Liver (tissue), 9 donors: Measurements from ENCODE around the gene AFMID. TPM values are rescaled to one million over a fixed set of nuclear protein-coding genes. Genes with fewer than 3 reads are reported as not detected.
"Not testable (repeated sequence)": the region's sequence is repeated elsewhere in the genome, so short reads cannot be mapped to it uniquely, and the experiment has no call there.

Experiments used
- DNase-seq: peaks from one replicate; pipeline ENCODE4 v3.0.0-alpha.2; 2017; ENCODE audit warnings: low spot score
- H3K27ac ChIP-seq, 2 donors: one replicate each; pipeline ENCODE4 v1.7.0; 2013; ENCODE audit warnings: inconsistent platforms in 2 of 2, low read length in 2 of 2, control low read depth in 1 of 2, low read depth in 1 of 2, mild to moderate bottlenecking in 1 of 2
- H3K27me3 ChIP-seq, 4 donors: one replicate each; pipeline versions ENCODE4 v1.6.1 to v1.7.0; 2013; ENCODE audit warnings: low read length in 3 of 4, inconsistent platforms in 1 of 4, mild to moderate bottlenecking in 1 of 4, moderate library complexity in 1 of 4; ENCODE audit not compliant: control insufficient read depth in 4 of 4, insufficient read depth in 4 of 4
- H3K36me3 ChIP-seq, 4 donors: one replicate each; pipeline versions ENCODE4 v1.6.1 to v1.7.0; 2013; ENCODE audit warnings: low read length in 3 of 4, mild to moderate bottlenecking in 3 of 4, low read depth in 1 of 4, moderate library complexity in 1 of 4; ENCODE audit not compliant: control insufficient read depth in 4 of 4, insufficient read depth in 3 of 4
- H3K4me1 ChIP-seq, 4 donors: one replicate each; pipeline versions ENCODE4 v1.6.1 to v1.7.0; 2013; ENCODE audit warnings: low read length in 3 of 4, mild to moderate bottlenecking in 3 of 4, moderate library complexity in 1 of 4; ENCODE audit not compliant: control insufficient read depth in 4 of 4, insufficient read depth in 4 of 4
- H3K4me3 ChIP-seq, 3 donors: one replicate each; pipeline versions ENCODE4 v1.6.1 to v1.7.0; 2013; ENCODE audit warnings: low read length in 3 of 3, control low read depth in 1 of 3, low read depth in 1 of 3, mild to moderate bottlenecking in 1 of 3
- H3K9ac ChIP-seq, 2 donors: one replicate each; pipeline ENCODE4 v1.7.0; 2013; ENCODE audit warnings: low read length in 2 of 2, mild to moderate bottlenecking in 2 of 2, moderate library complexity in 2 of 2, control low read depth in 1 of 2, low read depth in 1 of 2
- H3K9me3 ChIP-seq, 4 donors: one replicate each; pipeline versions ENCODE4 v1.6.1 to v1.7.0; 2013; ENCODE audit warnings: low read length in 3 of 4; ENCODE audit not compliant: control insufficient read depth in 4 of 4
- ATF3 ChIP-seq: IDR thresholded peaks from 2 replicates; pipeline ENCODE4 v1.6.1; 2016; ENCODE audit warnings: antibody characterized with exemption
- CTCF ChIP-seq: fragments of 150-350 bp; IDR thresholded peaks from 2 replicates; pipeline ENCODE4 v1.5.1; 2017; ENCODE audit warnings: improper control_type of control experiment, low read depth, low read length; ENCODE audit not compliant: missing input control
- EGR1 ChIP-seq, 2 donors: IDR thresholded peaks; 2 replicates each; pipeline ENCODE4 v1.6.1; 2016 to 2018; ENCODE audit warnings: antibody characterized with exemption in 2 of 2, low read depth in 2 of 2
- FOXA1 ChIP-seq: IDR thresholded peaks from 2 replicates; pipeline ENCODE4 v1.6.1; 2016; ENCODE audit warnings: antibody characterized with exemption
- FOXA2 ChIP-seq: IDR thresholded peaks from 2 replicates; pipeline ENCODE4 v1.6.1; 2016; ENCODE audit warnings: antibody characterized with exemption
- GABPA ChIP-seq, 2 donors: IDR thresholded peaks in 1 of 2; conservative IDR thresholded peaks in 1 of 2; 2 replicates each; pipeline ENCODE4 v1.6.1; 2016; ENCODE audit warnings: antibody characterized with exemption in 2 of 2, mild to moderate bottlenecking in 1 of 2, moderate library complexity in 1 of 2
- HNF4A ChIP-seq, 2 donors: conservative IDR thresholded peaks; 2 replicates each; pipeline ENCODE4 v1.6.1; 2016; ENCODE audit warnings: antibody characterized with exemption in 2 of 2, mild to moderate bottlenecking in 2 of 2
- HNF4G ChIP-seq: IDR thresholded peaks from 2 replicates; pipeline ENCODE4 v1.6.1; 2016; ENCODE audit warnings: antibody characterized with exemption
- JUND ChIP-seq, 2 donors: IDR thresholded peaks; 2 replicates each; pipeline ENCODE4 v1.6.1; 2016; ENCODE audit warnings: antibody characterized with exemption in 2 of 2
- MAX ChIP-seq: IDR thresholded peaks from 2 replicates; pipeline ENCODE4 v1.6.1; 2016; ENCODE audit warnings: antibody characterized with exemption
- NR2F2 ChIP-seq: IDR thresholded peaks from 2 replicates; pipeline ENCODE4 v1.6.1; 2016; ENCODE audit warnings: antibody characterized with exemption
- RAD21 ChIP-seq, 2 donors: IDR thresholded peaks; 2 replicates each; pipeline ENCODE4 v1.6.1; 2016; ENCODE audit warnings: antibody characterized with exemption in 2 of 2, mild to moderate bottlenecking in 2 of 2
- REST ChIP-seq: IDR thresholded peaks from 2 replicates; pipeline ENCODE4 v1.6.1; 2016; ENCODE audit warnings: antibody characterized with exemption, mild to moderate bottlenecking
- RXRA ChIP-seq, 2 donors: IDR thresholded peaks; 2 replicates each; pipeline ENCODE4 v1.6.1; 2017 to 2018; ENCODE audit warnings: antibody characterized with exemption in 2 of 2, mild to moderate bottlenecking in 1 of 2
- SP1 ChIP-seq: IDR thresholded peaks from 2 replicates; pipeline ENCODE4 v1.6.1; 2018; ENCODE audit warnings: antibody characterized with exemption, mild to moderate bottlenecking
- TAF1 ChIP-seq: conservative IDR thresholded peaks from 2 replicates; pipeline ENCODE4 v1.6.1; 2016; ENCODE audit warnings: antibody characterized with exemption, mild to moderate bottlenecking
- YY1 ChIP-seq: IDR thresholded peaks from 2 replicates; pipeline ENCODE4 v1.6.1; 2016; ENCODE audit warnings: antibody characterized with exemption, mild to moderate bottlenecking
- WGBS: extraction: QIAGEN DNeasy Blood & Tissue Kit; methylation state at CpG from one replicate; pipeline ENCODE4 v1.1.7; 2013; 5-methylcytosine and 5-hydroxymethylcytosine counted together
- polyA plus RNA-seq, 2 donors: library from polyadenylated mRNA; stranded (reverse) in 1 of 2; unstranded in 1 of 2; fragments of 200-250 nt in 1 of 2; fragments of >200 nt in 1 of 2; fragmentation: Nextera tagmentation in 1 of 2; extraction: Ambion mirVana in 1 of 2; gene quantifications; one replicate each; pipeline versions ENCODE4 v1.2.1 to v1.2.3, GENCODE V29; 2013 to 2015
- total RNA-seq, 2 donors: library from RNA; depleted of rRNA; stranded (reverse); fragments of >200 nt; gene quantifications; one replicate each; pipeline ENCODE4 v1.2.3, GENCODE V29; 2014
- donor health status: healthy.
- donor health status: healthy.
- donor health status: healthy.
- donor health status: healthy.
- donor health status: healthy.

The AFMID gene
- total and polyA plus RNA-seq, 4 donors: 73.4 to 201 (median 138) TPM

- TF ChIP-seq CTCF: no peak
Measured at GRCh38 chr17:78252111-78252634, 65.0 kb downstream of the AFMID start (continued).

- Histone ChIP-seq H3K9ac (no peak overlapping the region), H3K4me3 (no peak overlapping the region), H3K27me3 (no peaks in the 10 kb centered on the region), H3K27ac (no peak overlapping the region), H3K36me3 (no peaks in the 10 kb centered on the region), H3K9me3 (no peaks in the 10 kb centered on the region), H3K4me1 (peaks cover 0 to 30% (median 11%) of the 10 kb centered on the region in 4 donors)
- WGBS: 87% methylated on average over 15 of the region's 15 CpGs
- DNase-seq: no peak
- TF ChIP-seq REST: no peak
- TF ChIP-seq NR2F2: no peak
- TF ChIP-seq RXRA (IDR thresholded peaks at IDR 0.05): no peak
- TF ChIP-seq CTCF: no peak
- no peak for TF ChIP-seq HNF4A (conservative IDR thresholded peaks at IDR 0.05)
- TF ChIP-seq ATF3: no peak
- TF ChIP-seq FOXA2: no peak
- no peak for TF ChIP-seq EGR1 (IDR thresholded peaks at IDR 0.05; ENCODE audit: low read depth in 2 of 2)
- TF ChIP-seq YY1: no peak
- TF ChIP-seq SP1: no peak
- no peak for TF ChIP-seq FOXA1
- TF ChIP-seq MAX: no peak
- TF ChIP-seq HNF4G: no peak
- no peak for TF ChIP-seq JUND (IDR thresholded peaks at IDR 0.05)
- TF ChIP-seq GABPA (IDR thresholded peaks at IDR 0.05 in 1 of 2, conservative IDR thresholded peaks at IDR 0.05 in 1 of 2): no peak
- TF ChIP-seq RAD21 (IDR thresholded peaks at IDR 0.05): no peak
- no peak for TF ChIP-seq TAF1
Measured at GRCh38 chr17:78252701-78253635, 65.8 kb downstream of the AFMID start.

- peak overlapping the region; percentile 70 to 84 for H3K9ac ChIP-seq
- not testable (repeated sequence) for H3K27ac ChIP-seq, H3K27me3 ChIP-seq, H3K36me3 ChIP-seq, H3K9me3 ChIP-seq, DNase-seq
- peaks cover 0 to 36% (median 15%) of the 10 kb centered on the region in 4 donors for H3K4me1 ChIP-seq
- WGBS: 85% methylated on average over 12 of the region's 12 CpGs
- peak overlapping the region; percentile 87 to 93 (median 88) for H3K4me3 ChIP-seq
Measured at GRCh38 chr17:78253636-78253945, 66.4 kb downstream of the AFMID start.
